Medulla oblongata (tissue), 1 donor: ENCODE results near the gene ASPSCR1.

ENCODE experiments used
- DNase-seq: peaks from one replicate; pipeline ENCODE4 v3.0.0-alpha.2; 2015; ENCODE audit errors: extremely low spot score

Gene ASPSCR1

GRCh38 chr17:82039695-82040299 is 62.4 kb downstream of the ASPSCR1 start:
- no peak for DNase-seq

DNA sequence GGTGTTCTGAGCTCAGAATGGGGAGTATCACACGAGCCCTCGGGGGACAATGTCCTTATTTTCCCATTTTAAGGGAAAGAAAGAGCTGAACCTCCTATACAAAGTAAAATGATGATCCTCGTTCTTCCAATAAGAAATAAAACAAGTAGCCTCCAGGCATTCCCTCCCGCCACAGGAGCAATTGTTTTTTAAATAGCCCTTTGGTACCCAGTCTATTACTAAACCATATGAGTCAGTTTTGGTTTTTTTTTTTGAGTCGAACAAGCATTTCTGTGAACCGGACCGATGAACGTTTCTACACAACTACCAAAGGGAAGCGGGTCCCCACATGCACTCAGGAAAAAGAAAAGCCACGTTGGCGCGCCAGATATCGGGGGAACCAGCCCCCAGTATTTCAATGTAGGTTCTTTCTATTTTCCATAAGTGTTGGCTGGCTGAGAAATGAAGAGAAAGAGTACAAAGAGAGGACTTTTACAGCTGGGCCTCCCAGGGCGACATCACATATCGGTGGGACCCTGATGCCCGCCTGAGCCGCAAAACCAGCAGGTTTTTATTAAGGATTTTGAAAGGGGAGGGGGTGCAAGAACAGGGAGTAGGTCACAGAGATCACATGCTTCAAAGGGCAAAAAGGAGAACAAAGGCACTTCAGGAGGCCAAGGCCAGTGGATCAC is 63.9 kb downstream of the ASPSCR1 start:
- DNase-seq: no peak

- DNase-seq: no peak
Measured at GRCh38 chr17:82042649-82043048, 65.2 kb downstream of the ASPSCR1 start.

GRCh38 chr17:82043507-82043906 is 66.1 kb downstream of the ASPSCR1 start:
- no peak for DNase-seq

DNA sequence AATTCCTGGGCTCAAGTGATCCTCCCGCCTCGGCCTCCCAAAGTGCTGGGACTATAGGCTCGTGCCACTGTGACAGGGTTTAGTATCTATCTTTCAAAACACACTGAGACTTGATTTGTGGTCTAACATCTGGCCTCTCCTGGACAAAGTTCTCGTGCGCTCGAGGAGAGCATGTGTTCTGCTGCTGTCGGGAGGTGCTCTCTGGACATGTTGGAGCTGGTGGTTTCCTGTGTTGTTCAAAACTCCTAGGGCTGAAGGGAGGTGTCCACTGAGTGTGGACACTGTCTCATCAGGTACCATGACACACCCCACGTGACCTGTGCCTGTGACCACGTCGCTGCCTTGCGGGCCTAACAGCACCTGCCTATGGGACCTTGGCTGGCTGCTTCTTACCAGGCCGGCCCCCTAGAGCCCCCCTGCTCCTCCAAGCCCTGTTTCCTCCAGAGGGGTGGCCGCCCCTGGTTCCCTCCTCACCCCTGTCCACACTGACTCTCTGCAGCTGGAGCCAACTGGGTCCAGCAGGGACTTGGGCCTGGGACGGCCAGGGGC is 68.6 kb downstream of the ASPSCR1 start:
- DNase-seq: no peak

DNA sequence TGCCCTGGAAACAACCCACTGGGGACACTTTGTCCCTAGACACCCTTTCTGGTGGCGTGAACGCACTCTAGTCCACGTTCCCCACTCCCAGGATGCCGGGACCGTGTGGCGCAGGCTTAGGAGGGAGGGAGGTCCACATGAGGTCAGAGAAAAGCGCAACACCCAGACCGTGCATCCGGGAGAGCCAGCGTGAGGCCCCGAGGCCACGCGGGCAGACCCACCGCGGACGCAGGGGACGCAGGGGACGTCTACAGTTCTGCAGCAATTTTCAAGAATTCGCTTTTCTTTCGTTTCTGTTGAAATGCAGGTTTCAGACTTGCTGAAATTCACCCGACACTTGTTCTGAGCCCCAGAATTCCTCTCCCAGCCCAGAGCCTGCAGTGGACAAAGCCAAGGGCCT is 69.5 kb downstream of the ASPSCR1 start:
- no peak for DNase-seq

GRCh38 chr17:82047379-82047778 is 70.0 kb downstream of the ASPSCR1 start:
- DNase-seq: no peak

DNA sequence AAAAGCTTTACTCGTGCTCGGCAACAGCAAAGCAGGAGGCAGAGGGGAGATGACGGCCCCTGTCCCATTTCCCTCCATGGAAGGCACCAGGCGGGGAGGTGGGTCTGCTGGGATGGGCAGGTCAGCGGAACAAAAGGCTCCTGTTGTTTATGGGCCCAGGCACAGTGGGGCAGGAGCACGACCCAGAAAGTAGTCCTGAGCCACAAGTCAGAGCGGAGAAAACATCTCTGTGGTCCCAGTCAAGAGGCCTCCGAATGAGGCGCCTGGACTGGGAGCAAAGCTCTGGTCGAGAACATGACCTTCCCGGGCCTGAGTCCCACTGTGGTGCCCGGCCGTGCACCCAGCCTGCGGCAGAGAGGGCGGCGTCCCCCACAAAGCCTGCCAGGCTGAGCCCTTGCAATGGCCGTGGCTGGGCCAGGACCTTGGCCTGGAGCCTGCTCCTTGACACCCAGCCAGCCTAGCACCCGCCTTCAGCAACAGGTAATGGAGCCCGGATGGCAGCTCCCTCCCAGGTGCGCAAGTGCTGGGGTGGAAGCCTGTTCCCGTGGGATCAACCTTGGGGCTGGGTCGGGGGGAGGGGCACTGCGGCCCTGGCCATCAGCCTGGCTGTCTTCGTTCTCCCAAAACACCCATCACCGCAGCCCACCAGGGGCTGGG is 70.6 kb downstream of the ASPSCR1 start:
- DNase-seq: no peak

DNA sequence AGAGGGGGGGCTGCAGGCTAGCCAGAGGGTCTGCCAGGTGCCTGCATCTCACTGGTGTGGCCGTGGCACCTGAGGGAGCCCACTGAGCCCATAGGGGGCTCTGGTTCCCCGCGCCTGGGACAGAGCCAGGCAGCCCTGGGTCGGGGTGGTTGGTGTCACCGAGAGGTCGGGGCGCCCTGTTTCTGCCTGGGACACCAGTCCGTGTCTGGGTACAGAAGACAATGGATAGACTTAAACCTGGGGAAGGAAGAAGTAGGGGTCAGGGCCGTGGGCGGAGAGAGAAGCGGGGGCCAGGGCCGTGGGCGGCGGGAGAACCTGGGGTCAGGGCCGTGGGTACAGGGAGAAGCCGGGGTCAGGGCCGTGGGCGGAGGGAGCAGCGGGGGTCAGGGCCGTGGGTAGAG is 71.1 kb downstream of the ASPSCR1 start:
- DNase-seq: no peak

- no peak for DNase-seq
Measured at GRCh38 chr17:82049106-82049505, 71.7 kb downstream of the ASPSCR1 start.

GRCh38 chr17:82049521-82049971 is 72.1 kb downstream of the ASPSCR1 start:
- DNase-seq: no peak

- no peak for DNase-seq
Measured at GRCh38 chr17:82050152-82050760, 72.8 kb downstream of the ASPSCR1 start.

- DNase-seq: no peak
Measured at GRCh38 chr17:82050761-82051641, 73.6 kb downstream of the ASPSCR1 start.

DNA sequence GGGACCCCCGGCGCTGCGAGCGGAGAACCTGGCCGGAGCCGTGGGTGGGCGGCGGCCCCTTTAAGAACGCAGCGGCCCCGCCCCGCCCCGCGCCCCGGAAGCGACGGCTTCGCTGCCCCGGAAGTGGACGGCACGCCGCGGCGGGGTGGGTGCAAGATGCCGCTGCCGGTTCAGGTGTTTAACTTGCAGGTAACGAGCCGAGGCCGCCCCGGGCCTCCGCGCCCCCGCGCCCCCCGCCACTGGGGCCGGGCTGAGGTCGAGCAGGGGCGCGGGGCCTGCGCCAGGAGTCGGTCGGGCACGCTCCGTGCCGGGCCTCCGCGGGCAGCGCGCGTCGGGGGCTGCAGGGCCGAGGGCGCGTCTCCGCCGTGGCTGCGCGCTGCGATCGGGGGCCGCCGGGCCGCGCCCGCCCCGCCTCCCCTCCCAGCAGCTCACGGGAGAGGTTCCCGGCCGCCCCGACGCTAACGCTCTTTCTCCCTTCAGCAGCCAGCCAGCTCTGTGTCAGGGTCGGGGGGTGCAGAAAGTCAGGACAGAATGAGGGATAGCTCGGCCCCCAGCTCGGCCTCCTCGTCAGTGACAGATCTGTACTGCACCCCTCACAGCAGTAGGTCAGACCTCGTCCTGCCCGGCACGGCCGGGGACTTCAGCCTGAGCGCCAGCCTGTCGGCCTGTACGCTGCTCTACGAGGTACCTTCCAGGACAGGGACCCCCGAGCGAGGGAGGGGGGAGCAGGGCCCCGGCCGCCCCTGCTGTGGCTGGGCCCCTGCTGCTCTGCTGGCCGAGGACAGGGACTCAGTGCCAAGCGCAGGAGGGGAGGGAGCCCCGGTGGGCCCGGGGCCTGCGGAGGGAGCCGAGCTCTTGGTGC is 74.6 kb downstream of the ASPSCR1 start, which contains the start of the genes GPS1 and RFNG:
Gene GPS1, plus strand, starts transcription at position 123 of the 862 bp plus-strand sequence. Its CDS starts 34 bp downstream, at position 157.
Gene RFNG, minus strand, starts transcription at position 36 of the 862 bp plus-strand sequence. CDS start 45 bp downstream, outside the sequence.
- peak; percentile 63 for DNase-seq

- no peak for DNase-seq
Measured at GRCh38 chr17:82052638-82053059, 75.2 kb downstream of the ASPSCR1 start.

GRCh38 chr17:82053130-82053529 is 75.7 kb downstream of the ASPSCR1 start:
- no peak for DNase-seq

DNA sequence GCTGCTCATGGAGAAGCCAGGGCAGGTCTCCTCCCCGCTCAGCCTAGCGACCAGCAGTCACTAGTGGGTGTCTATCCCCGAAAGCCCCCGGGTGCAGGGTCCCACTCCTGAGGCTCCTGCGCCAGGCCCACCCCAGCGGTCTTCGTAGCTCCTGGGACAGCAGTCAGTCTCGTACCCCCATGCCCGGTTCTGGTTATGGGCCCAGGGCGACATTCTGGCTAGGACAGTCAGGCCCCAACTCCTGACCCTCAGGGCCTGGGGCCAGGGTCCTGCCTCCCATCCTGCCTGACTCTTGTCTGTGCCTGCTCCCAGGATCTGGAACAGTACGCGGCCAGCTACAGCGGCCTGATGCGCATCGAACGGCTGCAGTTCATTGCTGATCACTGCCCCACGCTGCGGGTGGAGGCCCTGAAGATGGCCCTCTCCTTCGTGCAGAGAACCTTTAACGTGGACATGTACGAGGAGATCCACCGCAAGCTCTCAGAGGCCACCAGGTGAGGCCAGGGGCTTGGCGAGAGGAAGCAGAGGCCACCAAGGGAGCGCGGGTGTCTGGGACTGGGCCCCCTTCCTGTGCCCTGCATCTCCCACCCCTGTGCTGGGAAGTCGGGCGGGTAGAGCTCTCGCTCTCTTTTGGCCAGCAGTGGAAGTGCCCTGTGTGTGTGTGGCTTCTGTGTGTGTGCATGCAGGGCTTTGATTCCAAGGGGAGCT is 76.3 kb downstream of the ASPSCR1 start:
- no peak for DNase-seq

DNA sequence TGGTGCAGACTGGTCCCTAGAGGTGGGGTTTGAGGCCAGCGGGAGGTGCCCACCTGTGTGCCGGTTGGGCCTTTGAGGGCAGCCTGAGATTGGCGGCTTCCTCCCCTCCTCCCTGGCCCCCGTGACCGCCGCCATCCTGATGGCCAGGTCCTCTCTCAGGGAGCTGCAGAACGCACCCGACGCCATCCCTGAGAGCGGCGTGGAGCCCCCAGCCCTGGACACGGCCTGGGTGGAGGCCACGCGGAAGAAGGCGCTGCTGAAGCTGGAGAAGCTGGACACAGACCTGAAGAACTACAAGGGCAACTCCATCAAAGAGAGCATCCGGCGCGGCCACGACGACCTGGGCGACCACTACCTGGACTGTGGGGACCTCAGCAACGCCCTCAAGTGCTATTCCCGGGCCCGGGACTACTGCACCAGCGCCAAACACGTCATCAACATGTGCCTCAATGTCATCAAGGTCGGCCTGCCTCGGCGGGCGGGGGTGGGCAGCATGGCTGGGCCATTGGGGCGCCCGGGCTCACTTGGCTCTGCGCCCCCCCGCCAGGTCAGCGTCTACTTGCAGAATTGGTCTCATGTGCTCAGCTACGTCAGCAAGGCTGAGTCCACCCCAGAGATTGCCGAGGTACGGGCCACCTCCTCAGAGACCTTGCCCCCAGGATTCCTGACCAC is 77.1 kb downstream of the ASPSCR1 start:
- no peak for DNase-seq
